Kidney (tissue), 14 donors: ENCODE results near the gene KLHL18. TPM values are rescaled to one million over a fixed set of nuclear protein-coding genes. Genes with fewer than 3 reads are reported as not detected.
A peak's percentile ranks its signal among the peaks of the same experiment; 100 is the strongest.
"Not testable (repeated sequence)": the region's sequence is repeated elsewhere in the genome, so short reads cannot be mapped to it uniquely, and the experiment has no call there.

ENCODE experiments used
- DNase-seq, 5 donors: peaks; one replicate each; pipeline ENCODE4 v3.0.0-alpha.2; 2013 to 2020
- FAIRE-seq: peaks from 2 replicates; lab custom pipeline; 2012; peaks lifted over from hg19 to GRCh38; lab: Jason Lieb, UNC
- H3K27ac ChIP-seq, 2 donors: one replicate each; pipeline ENCODE4 v1.7.0; 2013; ENCODE audit warnings: low read depth in 2 of 2, low read length in 2 of 2, inconsistent platforms in 1 of 2
- H3K27me3 ChIP-seq: one replicate; pipeline ENCODE4 v1.7.1; 2013; ENCODE audit warnings: low read length, inconsistent platforms; ENCODE audit not compliant: control insufficient read depth, insufficient read depth
- H3K36me3 ChIP-seq, 3 donors: one replicate each; pipeline versions ENCODE4 v1.7.0 to v1.7.1; 2013; ENCODE audit warnings: low read length in 3 of 3, control low read depth in 1 of 3, inconsistent platforms in 1 of 3; ENCODE audit not compliant: insufficient read depth in 3 of 3, control insufficient read depth in 2 of 3
- H3K4me1 ChIP-seq, 3 donors: one replicate each; pipeline versions ENCODE4 v1.7.0 to v1.7.1; 2013; ENCODE audit warnings: low read length in 3 of 3, inconsistent platforms in 1 of 3, low read depth in 1 of 3; ENCODE audit not compliant: control insufficient read depth in 2 of 3, insufficient read depth in 2 of 3
- H3K4me3 ChIP-seq, 3 donors: one replicate each; pipeline versions ENCODE4 v1.7.0 to v1.8.1; 2013; ENCODE audit warnings: low read length in 3 of 3, control low read depth in 1 of 3, inconsistent platforms in 1 of 3
- H3K9ac ChIP-seq, 3 donors: one replicate each; pipeline versions ENCODE4 v1.7.0 to v1.7.1; 2013; ENCODE audit warnings: low read length in 3 of 3, control low read depth in 1 of 3, inconsistent platforms in 1 of 3
- H3K9me3 ChIP-seq, 3 donors: one replicate each; pipeline versions ENCODE4 v1.7.0 to v1.7.1; 2013; ENCODE audit warnings: low read length in 3 of 3, control low read depth in 1 of 3, inconsistent platforms in 1 of 3; ENCODE audit not compliant: control insufficient read depth in 2 of 3, insufficient read depth in 1 of 3
- intact Hi-C: fragments of 100-400 bp; cut with DNase I; formaldehyde crosslinking; loops from one replicate; pipeline ENCODE4 v1.11.1; 2022
- polyA plus RNA-seq: library from polyadenylated mRNA; stranded (reverse); fragments of 350-450 nt; fragmentation: Illumina TruSeq; extraction: RNeasy Lipid Tissue Mini Kit (QIAGEN cat#74804); gene quantifications from one replicate; pipeline ENCODE4 v1.2.3, GENCODE V29; 2014; ENCODE audit warnings: low read depth, low replicate concordance; ENCODE audit not compliant: insufficient read depth
- total RNA-seq: library from RNA; stranded (reverse); fragmentation: NEBNext Ultra II Directional; extraction: Animal tissue kit (Norgen Biotek cat#: 25700); gene quantifications from one replicate; pipeline ENCODE4 v1.2.1, GENCODE V29; 2021
- TF ChIP-seq, protein P1 (sequence below): IDR thresholded peaks from 3 replicates; pipeline ENCODE4 v1.5.1; 2012; ENCODE audit warnings: mild to moderate bottlenecking, moderate library complexity, borderline replicate concordance; ENCODE audit not compliant: insufficient read depth; ENCODE audit errors: extremely low read depth
- donor health status: control.
- donor health status: control.
- donor health status: control.
- donor health status: control.
- donor health status: control.
- donor health status: DM: yes; HTN: yes; CAD: no.
- donor health status: Normal renal cell carcinoma (clear cell type).

The KLHL18 gene
- total and polyA plus RNA-seq, 2 donors from 2014 or later, result 10.6 to 31.1 TPM

DNA sequence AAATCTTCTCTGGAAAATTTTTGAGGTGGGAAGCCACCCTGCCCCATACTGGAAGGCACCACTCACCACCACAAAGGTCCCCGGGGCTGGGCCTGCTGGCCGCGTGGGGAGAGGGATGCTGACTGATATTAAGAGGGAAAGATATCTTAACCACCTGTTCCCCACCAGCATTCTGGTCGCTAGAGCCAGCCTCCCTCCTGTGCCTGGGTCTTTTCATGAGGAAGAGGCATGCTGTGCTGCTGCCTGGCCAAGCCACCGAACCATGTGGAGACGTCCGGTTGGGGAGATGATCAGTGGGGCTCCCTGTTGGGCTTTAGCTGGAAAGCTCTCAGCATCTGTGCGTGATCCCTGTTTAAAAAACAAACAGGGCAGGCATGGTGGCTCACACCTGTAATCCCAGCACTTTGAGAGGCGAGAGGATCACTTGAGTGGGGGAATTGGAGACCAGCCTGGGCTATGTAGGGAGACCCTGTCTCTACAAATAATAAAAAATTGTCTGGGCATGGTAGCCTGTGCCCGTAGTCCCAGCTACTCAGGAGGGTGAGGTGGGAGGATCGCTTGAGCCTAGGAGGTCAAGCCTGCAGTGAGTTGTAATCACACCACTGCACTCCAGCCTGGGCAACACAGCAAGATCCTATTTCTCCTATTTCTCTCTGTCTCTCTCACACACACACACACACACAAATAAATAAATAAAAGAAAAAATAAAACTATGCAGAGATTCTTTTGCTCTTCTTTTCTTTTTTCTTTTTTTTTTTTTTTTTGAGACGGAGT is 1.0 kb downstream of the KLHL18 start:
- Histone ChIP-seq H3K9me3 (no peaks in the 10 kb centered on the region), H3K27me3 (no peaks in the 10 kb centered on the region), H3K4me3 (peak overlapping the region; percentile 90 to 98 (median 94)), H3K36me3 (peaks cover 0 to 2% (median 0%) of the 10 kb centered on the region in 3 donors), H3K4me1 (peaks cover 0 to 12% (median 0%) of the 10 kb centered on the region in 3 donors), H3K9ac (peak overlapping the region; percentile 63 to 98 (median 97)), H3K27ac (no peak overlapping the region)
- TF ChIP-seq, protein P1, sequence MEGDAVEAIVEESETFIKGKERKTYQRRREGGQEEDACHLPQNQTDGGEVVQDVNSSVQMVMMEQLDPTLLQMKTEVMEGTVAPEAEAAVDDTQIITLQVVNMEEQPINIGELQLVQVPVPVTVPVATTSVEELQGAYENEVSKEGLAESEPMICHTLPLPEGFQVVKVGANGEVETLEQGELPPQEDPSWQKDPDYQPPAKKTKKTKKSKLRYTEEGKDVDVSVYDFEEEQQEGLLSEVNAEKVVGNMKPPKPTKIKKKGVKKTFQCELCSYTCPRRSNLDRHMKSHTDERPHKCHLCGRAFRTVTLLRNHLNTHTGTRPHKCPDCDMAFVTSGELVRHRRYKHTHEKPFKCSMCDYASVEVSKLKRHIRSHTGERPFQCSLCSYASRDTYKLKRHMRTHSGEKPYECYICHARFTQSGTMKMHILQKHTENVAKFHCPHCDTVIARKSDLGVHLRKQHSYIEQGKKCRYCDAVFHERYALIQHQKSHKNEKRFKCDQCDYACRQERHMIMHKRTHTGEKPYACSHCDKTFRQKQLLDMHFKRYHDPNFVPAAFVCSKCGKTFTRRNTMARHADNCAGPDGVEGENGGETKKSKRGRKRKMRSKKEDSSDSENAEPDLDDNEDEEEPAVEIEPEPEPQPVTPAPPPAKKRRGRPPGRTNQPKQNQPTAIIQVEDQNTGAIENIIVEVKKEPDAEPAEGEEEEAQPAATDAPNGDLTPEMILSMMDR, result no peak
- DNase-seq (peak in 2 of 5 donors; percentile 17 to 50), FAIRE-seq (no peak)
- intact Hi-C loops, result no loop called here

DNA sequence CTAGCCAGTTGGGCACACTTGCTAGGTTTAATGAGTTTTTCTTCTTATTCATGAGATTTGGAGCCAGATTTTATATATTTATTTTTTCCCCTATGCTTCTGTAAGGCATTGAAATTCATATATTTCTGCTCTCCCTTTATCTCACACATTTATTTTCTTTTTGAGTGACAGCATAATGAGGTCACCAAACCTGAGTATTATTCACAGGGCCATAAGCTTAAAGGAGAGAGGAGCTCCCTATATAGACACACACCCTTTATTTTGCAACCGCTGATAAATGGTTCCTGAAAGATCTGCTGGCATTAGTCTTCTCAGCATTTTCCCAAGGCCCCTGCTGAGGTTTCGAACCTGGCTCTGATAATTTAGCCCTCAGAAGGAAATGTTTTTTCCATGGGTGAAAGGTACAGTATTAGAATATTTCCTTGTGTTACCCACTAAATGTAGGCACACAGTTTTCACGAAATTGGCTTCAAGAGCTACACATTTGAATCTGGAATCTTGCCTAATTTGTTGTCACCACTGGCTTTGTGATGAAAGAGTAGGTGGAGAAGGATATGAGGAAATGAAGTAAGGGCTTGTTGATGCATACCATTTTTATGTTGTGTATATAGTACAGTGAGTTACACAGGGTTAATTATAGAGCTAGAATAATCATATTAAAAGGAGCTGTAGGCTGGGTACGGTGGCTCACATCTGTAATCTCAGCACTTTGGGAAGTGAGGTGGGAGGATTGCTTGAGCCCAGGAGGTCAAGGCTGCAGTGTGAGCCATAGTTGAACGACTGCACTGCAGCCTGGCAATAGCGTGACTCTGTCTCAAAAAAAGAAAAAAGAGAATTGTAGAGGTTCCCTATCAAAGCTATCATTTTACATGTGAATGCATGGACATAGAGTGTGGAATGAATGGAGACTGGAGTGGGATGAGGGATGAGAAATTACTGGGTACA is 6.5 kb downstream of the KLHL18 start:
- TF ChIP-seq, protein P1, result no peak
- no peak overlapping the region for H3K9ac ChIP-seq
- no peak overlapping the region for H3K4me3 ChIP-seq
- no peak for DNase-seq
- no peaks in the 10 kb centered on the region for H3K9me3 ChIP-seq
- no peaks in the 10 kb centered on the region for H3K27me3 ChIP-seq
- no peak for FAIRE-seq
- peaks cover 0 to 2% (median 0%) of the 10 kb centered on the region in 3 donors for H3K36me3 ChIP-seq
- intact Hi-C loops, result no loop called here
- no peaks in the 10 kb centered on the region for H3K4me1 ChIP-seq
- no peak overlapping the region for H3K27ac ChIP-seq

DNA sequence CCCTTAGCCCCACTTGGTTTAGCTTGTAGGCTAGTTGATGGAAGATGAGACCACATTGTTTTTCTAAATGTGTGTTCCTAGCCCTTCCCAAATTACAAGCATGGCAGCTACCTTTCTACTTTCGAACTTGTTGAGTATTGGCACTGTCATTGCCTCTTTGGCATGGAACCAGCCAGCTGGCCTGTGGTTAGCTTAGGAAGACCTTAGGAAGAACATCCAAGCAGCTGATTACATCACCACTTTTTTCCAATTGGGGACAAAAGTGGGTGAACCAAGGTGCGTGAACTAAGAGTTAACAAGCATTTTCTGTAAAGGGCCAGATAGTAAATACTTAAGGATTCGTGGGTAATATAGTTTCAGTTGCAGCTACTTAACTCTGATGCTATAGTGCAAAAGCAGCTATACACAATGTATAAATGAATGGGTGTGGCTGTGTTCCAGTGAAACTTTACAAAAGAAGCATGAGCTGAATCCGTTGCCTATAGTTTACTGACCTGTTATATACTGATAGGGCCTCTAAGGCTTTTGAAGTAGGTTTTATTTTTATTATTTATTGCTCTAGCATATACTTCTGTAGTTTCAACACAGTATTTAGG is 8.5 kb downstream of the KLHL18 start:
- TF ChIP-seq, protein P1, result no peak
- intact Hi-C loops, result no loop called here
- no peak overlapping the region for H3K27ac ChIP-seq
- no peak for FAIRE-seq
- no peak for DNase-seq
- H3K27me3 ChIP-seq, result no peaks in the 10 kb centered on the region
- H3K4me3 ChIP-seq, result no peak overlapping the region
- no peaks in the 10 kb centered on the region for H3K4me1 ChIP-seq
- H3K36me3 ChIP-seq, result peaks cover 0 to 2% (median 0%) of the 10 kb centered on the region in 3 donors
- no peaks in the 10 kb centered on the region for H3K9me3 ChIP-seq
- no peak overlapping the region for H3K9ac ChIP-seq

DNA sequence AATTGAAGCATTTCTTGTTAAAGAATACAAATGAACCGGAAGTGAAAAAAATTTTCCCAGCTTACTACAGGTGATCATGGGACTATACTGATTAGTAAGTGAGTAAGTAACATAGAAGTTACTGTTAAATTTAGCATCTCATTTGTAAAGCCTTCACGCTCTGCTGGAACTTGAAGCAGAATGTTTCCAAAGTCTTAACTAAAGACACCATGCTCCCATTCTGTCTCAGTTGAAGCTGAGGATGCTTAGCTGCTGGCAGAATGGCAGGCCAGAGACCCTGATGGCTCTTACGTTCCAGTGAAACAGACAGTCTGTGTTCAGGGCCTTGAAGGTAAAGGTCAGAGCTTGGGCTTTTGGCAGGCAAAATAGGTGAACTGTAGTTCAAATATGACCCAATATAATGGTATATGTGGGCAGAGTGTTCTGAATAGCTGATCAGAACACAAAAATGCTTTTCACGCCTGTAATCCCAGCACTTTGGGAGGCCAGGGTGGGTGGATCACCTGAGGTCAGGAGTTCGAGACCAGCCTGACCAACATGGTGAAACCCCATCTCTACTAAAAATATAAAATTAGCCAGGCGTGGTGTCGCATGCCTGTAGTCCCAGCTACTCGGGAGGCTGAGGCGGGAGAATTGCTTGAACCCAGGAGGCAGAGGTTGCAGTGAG is 9.1 kb downstream of the KLHL18 start:
- H3K9ac ChIP-seq, H3K36me3 ChIP-seq, DNase-seq, H3K9me3 ChIP-seq, intact Hi-C loops, H3K27me3 ChIP-seq, H3K4me3 ChIP-seq, H3K4me1 ChIP-seq, FAIRE-seq, H3K27ac ChIP-seq: not testable (repeated sequence)
